Hematopoietic multipotent progenitor cell treated with erythropoietin and hydrocortisone succinate and interleukin-3 and kit ligand, for 6 days (in vitro differentiated cells): Measurements from ENCODE around the gene PRADC1.
"Not testable (repeated sequence)": the region's sequence is repeated elsewhere in the genome, so short reads cannot be mapped to it uniquely, and the experiment has no call there.

Experiments used
- DNase-seq: peaks from one replicate; pipeline ENCODE4 v3.0.0-alpha.2; 2015

PRADC1 gene

DNA sequence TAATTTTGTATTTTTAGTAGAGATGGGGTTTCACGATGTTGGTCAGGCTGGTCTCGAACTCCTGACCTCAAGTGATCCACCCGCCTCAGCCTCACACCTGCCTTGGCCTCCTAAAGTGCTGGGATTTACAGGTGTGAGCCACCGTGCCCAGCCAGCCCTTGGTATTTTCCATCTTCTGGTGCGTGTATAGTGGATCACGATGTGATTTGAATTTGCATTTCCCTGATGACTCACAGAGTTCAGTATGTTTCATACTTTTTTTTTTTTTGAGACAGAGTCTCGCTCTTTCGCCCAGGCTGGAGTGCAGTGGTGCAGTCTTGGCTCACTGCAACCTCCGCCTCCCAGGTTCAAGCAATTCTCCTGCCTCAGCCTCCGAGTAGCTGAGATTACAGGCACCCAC lies 32.8 kb downstream of the PRADC1 start:
- not testable (repeated sequence) for DNase-seq

DNA sequence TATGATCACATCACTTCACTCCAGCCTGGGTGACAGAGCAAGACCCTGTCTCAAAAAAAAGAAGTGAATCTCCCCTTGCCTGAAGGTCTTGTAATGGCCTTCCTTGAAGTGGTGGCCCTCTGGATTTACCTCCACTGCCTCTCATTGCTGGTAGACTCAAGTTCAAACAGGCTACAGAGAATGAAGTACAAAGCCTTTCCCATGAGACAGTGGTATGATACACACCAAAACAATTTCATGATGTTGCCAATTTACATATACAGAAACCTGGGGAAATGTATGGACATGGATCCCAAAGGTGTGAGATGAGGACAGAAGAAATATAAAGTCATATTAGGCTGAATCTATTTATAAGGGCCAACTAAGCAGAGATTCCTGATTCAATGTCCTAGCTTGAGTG lies 35.5 kb downstream of the PRADC1 start:
- no peak for DNase-seq

DNA sequence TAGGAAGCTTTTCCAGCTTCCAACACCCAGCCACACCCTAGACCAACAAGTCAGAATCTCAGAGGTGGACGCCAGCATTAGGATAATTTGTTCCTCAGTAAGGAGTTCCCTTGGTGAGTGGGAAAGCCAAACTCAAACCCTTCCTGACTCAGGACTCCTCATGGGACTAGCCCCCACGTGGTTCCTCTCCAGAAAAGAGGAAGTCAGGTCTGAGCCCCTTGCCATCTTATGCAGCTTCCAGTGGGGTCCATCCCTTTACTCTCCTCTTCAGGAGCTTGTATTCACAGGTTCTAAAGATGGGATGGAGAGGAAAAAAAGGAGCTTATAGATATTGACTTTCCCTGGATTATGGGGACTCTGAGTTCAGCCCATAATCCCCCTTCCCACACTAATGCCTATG lies 45.5 kb downstream of the PRADC1 start:
- no peak for DNase-seq

DNA sequence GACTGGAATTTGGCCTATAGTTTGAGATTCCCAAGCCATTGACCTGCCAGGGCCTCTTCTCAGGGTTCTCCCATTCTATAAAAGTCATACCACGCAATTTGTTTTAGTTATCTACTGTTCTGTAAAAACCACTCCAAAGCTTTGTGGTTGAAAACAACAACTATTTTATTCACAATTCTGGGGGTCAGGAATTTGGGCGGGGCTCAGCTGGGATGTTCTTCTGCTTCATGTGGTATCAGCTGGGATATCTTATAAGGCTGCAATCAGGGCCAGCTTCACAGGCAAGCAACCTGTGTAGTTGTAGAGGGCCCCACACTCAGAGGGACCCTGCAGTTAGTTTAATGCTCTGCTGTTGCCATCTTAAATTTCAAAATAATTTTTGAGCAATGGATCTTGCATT lies 47.1 kb downstream of the PRADC1 start:
- no peak for DNase-seq
